GM18507 (cell line): Measurements from ENCODE around the gene RPTOR.

Experiments used
- DNase-seq: peaks from one replicate; pipeline ENCODE4 v3.0.0; 2011; ENCODE audit warnings: low read depth; ENCODE audit not compliant: insufficient read length; ENCODE audit errors: extremely low spot score
- FAIRE-seq: peaks from 2 replicates; lab custom pipeline; 2011; peaks lifted over from hg19 to GRCh38; lab: Jason Lieb, UNC

The RPTOR gene

DNA sequence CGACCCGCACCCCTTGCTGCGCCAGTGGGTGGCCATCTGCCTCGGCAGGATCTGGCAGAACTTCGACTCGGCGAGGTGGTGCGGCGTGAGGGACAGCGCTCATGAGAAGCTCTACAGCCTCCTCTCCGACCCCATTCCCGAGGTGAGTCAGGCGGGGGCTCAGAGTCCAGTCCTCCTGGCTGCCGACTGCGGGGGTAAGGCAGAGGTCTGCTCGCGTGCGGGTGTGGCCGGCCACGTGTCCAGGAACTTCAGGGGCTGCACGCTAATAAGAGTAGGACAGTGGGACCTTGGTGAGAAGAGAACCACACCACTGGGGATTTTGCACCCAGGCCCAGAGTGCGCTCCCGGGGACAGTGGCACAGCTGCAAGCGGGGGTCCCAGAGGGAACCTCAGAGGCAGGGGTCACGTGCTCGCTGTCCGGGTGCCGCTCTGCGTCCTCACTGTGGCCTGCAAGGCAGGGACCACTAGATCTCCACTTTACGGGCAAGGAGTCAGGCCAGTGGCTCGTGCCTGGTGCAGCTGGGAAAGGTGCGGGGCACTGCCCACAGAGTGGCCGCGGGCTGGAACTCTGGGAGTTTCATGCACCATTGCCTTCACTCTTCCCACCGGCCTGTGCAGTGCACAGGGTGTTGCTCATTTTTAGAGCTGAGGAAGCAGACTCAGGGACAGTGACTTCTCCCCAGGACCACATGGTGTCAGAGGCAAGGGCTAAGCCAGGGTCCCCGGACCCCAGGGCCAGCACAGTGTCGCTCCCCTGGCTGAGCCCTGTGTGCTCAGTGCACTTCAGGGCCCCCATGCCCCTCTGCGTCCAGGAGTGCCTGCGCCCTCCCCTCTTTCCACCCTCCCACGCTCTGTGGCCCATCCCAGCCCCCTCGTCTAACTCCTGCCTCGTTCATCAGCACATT is 339.4 kb downstream of the RPTOR start:
- DNase-seq = no peak
- no peak for FAIRE-seq

DNA sequence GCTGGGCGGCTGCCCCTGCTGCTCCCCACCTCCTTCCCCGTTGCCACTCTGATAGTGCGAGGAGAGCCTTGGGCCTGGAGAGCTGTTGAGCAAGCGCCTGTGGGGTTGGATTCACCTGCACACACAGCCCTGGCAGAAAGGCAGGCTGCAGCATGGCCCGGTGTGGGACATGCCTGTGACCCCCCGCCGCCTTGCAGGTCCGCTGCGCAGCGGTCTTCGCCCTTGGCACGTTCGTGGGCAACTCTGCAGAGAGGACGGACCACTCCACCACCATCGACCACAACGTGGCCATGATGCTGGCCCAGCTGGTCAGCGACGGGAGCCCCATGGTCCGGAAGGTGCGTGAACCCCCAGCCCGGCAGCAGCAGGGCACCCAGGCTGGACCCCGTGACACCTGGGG is 340.2 kb downstream of the RPTOR start:
- FAIRE-seq (no peak), DNase-seq (no peak)

DNA sequence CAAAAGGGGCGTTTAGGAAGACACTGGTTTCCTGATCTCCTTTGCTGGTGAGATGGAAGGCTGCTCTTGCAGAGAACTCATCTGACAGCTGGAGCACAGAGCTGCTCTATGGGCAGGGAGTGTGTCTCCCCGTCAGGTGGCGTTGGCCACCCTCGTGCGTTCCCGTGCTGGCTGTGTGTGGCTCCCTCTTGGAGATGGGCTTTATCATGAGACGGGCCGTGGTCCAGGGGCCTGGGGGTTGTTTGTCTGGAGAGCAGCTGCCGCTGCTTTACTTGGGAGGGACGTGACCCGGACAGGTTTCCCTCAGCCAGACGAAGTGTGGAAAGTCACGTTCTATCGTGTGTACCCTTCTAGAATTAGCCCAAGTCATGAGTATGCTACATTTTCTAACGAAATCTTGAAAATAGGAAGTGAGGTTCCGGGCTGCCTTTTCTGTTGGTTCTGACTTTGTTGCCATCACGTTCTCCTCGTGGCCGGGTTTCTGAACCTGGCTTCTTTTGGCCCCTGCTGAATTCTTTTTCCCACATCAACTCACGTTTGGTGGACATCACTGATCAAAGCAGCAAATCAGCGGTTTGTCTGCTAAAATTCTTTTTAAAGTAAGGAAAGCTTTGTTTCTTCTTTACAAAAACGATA is 341.4 kb downstream of the RPTOR start:
- DNase-seq (no peak), FAIRE-seq (no peak)

DNA sequence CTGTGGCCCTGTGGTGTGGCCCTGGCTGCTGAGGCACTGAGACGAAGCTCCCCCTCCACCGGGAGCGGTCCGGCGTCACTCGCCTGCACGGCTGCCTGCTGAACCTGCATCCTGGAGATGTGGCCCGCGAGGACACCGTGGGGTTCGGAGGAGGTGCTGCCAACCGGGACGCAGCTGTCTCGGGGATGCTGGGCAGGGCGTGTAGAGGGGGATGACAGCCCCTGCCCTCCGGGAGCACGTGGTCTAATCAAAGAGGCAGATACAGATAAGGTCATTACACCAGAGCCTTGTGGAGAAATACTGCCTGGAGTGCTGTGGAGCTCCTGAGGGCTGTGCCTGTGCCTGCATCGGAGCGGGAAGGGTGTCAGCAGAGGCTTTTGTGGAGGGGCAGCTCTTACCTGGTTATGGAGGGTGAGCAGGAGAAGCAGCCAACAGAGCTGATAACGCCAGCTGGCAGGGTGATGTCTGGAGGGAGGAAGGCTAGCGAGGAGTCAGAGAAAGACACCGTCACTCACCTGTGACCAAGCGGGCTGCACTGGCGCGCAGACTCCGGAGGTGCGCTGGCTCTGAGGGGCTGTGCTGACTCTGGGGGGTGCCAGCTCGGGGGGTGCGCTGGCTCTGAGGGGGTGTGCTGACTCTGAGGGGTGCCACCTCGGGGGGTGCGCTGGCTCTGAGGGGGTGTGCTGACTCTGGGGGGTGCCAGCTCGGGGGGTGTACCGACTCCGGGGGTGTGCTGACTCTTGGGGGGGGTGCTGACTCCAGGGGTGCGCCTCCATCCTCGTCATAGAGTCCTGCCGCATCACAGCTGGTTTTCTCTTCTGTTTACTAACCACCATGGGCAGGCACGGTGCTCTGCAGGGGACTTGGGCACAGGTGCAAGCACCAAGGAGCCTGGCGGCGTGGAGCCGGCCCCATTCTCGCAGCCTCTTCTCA is 342.3 kb downstream of the RPTOR start:
- DNase-seq (no peak), FAIRE-seq (no peak)

DNA sequence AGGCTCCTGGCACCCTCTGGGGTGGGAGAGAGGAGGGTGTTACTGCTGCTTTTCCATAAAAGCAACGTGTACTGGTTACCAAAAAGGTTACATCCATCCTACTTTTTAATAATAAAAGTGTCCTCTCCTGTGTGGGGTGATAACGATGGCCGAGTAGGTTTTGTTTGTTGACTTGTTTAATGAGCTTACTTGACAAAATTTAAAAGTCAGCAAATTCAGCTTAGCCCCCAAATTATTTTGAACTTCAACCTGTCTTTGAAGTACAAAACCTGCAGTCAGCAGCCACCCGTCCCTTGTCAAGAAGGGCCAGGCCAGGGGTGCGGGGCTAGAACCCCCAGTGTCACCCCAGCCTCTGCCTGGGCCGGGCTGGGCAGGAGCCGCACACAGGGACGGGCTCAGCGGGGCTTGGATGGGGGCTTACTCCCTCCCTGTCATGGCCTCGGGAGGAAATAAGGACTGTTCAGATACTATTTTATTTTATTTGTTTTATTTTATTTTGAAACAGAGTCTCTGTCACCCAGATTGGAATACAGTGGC is 343.1 kb downstream of the RPTOR start:
- no peak for DNase-seq
- FAIRE-seq = no peak

DNA sequence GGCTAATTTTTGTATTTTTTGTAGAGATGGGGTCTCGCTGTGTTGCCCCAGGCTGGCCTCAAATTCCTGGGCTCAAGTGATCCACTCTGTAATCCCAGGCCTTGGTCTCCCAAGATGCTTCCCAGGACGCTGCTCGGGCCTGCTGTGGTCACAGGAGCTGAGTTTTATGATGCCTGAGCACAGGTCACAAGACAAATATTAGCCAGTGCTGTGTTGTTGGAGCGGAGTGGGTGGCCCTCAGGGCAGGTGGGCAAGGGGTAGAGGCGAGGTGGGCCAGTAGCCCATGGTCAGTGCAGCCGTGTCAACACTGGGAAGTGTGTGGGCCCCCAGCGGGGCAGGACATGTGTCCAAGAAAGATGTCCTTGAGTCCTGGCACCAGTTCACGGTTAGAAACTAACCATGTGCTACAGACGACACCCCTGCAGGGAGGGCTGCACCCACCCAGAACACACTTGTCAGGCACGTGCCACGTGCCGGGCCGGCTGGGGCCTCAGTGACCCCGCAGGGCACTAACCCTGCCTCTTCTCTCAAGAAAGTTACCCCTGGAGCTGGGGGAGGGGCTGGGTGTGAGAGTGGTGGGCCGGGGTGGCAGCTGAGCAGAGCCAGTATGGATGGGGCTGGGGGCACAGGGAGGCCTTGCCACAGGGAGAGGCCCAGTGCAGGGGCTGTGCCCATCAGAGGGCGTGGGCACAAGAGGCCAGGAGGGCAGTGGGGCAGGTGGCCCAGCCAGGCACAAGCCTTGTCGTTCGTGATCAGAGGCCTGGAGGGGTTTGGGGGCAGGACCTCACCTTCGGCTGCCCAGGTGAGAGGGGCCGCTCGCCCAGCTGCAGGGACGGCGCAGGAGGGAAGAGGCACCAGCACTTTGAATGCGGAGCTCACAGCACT is 343.9 kb downstream of the RPTOR start:
- DNase-seq (no peak), FAIRE-seq (no peak)

DNA sequence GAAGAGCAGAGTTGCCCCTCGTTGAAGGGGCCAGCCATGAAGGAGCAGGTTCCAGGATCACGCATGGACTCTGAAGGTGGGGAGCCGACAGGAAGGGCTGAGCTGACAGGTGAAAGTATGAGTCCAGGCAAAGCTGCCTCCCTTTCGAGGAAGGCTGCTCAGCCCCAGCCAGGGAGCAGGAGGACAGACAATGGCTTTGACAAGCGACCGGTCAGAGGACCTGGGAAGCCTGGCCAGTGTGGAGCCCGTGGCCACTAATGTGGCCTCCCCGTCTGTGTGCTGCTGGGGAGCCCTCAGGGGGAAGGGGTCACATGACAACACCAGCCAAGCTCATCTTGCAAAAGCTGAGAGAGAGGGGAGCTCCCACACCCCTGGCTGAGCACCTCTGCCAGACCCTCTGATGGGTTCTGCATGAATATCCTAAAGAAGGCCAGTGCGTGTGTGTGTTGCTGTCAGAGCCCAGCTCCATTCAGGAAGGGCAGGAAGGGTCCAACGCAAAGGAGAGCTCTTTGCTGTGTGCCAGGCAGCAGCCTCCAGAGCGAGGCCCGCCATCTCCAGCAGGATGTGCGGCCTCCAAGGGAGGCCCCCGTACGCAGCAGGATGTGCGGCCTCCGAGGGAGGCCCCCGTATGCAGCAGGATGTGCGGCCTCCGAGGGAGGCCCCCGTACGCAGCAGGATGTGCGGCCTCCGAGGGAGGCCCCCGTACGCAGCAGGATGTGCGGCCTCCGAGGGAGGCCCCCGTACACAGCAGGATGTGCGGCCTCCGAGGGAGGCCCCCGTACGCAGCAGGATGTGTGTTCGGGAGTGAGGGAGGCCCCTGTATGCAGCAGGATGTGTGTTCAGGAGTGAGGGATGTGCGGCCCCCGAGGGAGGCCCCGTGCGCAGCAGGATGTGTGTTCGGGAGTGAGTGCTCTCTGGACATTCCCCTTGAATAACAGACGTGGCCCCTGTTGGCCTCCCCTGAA is 344.9 kb downstream of the RPTOR start:
- DNase-seq = no peak
- no peak for FAIRE-seq

DNA sequence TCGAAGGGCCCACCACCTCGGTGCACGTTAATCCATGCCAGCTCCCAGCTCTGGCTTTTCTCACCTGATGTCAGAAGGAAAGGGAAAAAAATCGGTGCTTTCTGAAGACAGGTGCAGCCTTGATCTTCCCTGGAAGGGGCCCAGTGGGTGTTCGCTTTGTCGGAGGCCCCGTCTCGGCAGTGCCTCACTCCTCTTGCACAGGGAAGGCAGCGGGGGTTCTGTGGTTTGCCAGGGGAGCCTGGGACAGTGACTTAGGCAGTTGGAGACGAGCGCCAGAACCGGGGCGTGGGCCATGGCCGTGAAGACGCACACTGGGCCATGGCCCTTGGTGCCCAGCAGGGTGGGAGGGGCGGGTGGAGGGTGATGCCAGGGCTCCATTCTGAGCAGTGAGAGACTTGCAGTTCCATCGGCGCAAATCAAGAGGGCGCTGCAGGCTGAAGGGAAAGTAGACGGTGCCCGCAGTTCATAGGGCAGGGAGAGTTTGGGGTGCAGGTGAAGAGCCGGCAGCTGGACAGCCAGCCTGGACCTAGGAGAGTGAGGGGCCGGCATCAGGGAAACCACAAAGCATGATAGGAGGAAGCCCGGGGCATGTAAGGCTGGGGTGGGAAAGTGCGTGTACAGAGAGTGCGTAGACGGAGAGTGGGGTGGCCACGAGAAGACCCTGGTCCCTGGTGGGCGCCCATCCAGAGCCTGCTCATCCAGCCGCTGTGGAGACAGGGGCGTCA is 345.7 kb downstream of the RPTOR start:
- no peak for FAIRE-seq
- no peak for DNase-seq

DNA sequence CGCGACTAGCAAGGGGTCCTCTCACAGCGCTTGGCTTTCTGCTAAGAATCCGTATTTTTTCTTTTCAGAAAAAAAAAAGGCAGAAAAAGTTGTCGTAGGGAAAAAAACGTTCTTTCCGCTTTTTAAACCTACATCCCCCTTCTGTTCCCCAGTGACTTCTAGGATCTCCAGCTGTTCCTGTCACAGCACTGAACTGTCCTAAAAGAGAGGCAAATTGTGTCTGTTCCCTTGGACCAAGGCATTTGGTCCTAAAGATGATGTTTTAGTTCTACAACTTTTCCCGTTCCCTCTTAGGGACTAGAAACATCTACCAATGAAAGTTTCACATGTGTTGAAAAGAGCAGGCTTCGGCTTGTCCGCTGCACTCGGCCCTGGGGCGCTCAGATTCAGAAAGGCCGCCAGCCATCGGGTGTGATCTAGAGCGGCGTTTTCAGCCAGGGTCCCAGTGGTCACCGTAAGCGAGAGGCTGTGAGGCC is 346.3 kb downstream of the RPTOR start:
- FAIRE-seq (peak; percentile 59), DNase-seq (no peak)

DNA sequence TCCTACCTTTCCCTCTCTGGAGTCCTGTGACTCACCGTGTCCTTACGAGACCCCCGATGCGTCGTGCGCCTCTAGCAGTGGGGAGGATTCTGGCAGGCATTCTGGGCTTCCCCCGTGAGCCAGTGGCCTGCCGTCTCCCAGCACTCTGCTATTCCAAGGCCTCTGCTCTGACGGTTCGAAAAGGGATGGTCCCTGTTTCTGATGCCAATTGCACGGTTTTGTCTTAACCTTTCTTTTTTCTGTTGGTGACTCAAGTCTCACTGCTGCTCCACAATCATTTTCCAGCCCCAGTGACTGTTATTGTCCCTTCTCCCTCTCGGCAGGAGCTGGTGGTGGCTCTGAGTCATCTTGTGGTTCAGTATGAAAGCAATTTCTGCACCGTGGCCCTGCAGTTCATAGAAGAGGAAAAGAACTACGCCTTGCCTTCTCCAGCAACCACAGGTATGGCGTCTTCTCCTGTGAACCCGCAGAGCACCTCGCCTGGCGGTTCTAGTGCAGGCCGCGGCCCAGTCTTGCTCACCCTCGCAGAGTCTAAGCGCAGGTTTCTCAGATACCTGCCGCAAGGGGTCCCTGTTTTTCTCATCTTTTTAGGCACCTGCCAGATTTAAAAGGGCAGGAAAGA is 346.9 kb downstream of the RPTOR start:
- FAIRE-seq (no peak), DNase-seq (peak; percentile 58)

DNA sequence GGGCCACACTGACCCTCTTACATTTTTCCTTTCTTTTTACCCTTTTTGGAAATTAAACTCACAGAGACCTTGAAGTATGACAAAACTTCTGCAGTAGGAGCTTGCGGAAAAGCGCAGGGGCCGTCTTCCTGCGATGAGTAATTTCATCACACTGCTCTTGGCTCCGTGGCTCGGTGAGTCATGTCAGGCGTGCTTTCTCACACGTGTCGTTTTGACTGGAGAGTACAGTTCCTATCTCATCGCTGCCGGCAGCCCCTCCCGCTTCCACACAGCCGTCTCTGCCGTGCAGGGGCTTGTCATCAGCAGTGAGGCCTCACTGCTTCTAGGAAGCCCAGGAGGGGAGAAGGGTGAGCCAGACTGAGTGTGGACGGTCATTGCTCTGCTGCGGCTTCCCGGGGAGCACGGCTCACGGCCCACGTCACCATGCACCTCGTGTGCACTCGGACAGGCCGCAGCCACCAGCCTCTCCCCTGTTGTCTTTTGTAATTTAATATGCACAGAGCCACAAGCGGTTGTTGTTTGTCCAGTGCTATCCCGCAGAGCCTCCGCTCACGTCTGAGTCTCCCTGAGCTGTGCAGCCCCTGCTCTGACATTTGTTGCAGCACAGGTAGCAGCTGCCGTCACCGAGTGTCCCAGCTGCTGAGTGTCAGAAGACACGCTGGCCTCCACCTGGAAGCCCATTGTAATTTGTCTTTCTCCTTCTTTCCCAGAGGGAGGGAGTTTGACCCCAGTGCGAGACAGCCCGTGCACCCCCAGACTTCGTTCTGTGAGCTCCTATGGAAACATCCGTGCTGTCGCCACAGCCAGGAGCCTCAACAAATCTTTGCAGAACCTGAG is 347.6 kb downstream of the RPTOR start:
- FAIRE-seq (peak; percentile 99), DNase-seq (peak; percentile 84)

DNA sequence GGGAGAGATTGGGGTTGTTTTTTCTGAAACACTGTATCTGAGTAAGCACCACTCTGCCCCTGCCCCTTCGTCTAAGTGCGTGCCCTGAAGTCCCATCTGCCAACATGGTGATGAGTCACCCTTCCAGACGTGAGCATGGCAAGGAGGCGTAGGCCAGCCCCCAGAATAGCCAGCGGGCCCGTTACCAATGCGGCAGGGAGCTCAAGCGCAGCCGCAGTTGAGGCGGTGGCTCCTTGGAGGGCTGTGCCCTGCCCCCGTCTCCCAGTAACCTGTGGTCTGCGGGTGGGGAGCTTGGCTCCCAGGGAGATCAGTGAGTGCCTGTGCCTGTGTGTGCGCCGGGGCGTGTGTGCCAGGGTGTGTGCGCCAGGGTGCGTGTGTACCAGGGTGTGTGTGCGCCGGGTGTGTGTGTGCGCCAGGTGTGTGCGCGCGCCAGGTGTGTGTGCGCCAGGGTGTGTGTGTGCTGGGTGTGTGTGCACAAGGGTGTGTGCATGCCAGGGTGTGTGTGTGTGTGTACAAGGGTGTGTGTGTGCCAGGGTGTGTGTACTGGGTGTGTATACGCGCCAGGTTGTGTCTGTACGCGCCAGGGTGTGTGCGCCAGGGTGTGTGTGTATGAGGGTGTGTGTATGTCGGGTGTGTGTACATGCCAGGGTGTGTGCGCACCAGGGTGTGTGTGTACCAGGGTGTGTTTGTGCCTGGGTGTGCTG is 348.4 kb downstream of the RPTOR start:
- FAIRE-seq (no peak), DNase-seq (no peak)

DNA sequence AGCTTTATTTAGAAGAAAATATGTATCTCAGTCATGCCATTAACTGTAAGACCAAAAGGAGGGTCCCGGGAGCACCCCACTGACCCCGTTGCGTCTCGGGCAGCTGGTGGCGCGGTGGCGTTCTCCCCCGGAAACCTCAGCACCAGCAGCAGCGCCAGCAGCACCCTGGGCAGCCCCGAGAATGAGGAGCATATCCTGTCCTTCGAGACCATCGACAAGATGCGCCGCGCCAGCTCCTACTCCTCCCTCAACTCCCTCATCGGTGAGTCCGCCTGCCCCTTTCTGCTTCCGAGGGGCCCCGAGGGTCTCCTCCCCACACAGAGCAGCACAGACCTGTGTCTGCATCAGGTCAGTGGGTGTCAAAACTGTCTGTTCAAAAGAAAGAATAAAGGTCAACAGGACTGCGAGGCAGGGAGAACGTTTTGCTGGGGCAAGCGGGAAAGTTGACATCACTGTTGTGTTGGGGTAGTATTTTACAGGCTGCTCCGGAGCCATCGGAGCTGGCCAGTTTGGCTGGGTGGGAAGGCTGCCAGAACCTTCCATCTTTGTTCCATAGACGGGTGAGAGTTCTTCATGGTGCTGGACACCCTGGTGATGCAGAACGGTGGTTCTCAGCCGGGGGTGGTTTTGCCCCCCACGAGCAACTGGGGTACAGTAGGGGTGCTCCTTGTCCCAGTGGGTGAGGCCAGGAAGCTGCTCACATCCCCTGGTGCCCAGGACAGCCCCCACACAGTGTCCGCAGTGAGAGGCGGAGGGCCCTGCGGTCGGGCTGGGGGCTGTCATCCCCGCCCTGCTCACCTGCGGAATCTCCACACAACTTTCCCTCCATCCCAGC is 349.2 kb downstream of the RPTOR start:
- DNase-seq (no peak), FAIRE-seq (no peak)

DNA sequence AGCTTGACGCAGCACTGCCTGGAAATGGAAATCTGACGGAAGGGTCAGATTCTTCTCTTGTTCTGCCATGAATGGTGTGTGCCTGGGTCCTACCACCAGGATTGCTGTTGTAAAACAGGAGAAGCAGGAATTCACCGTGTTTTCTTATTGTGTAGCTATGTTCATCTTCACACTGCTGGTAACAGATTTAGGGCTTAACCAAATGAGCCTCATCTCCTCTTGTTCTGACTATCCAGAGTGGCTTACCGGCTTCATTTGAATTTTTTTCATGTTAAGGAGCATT is 349.7 kb downstream of the RPTOR start:
- DNase-seq (no peak), FAIRE-seq (no peak)

DNA sequence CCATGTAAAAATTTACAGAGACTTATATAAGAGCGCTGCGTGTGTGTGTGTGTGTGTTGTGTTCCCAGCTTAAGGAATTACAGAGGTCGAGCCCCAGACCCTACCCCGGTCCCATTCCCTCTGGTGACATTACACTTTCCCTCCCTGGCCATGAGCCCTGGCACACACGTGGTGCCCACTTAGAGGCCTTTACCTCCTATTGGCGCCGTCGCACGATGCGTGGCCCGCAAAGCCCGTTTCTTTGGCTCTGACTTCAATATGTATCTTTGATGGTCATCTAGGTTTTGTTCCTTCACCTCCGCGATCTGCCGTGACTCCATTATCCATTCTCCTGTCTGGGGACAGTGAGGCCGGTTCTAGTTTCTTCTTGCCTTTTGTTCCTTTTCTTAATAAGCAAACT is 350.1 kb downstream of the RPTOR start:
- DNase-seq = no peak
- FAIRE-seq = no peak
